Stomach (tissue), 4 donors: Measurements from ENCODE around the gene LRRC75B.
"Not testable (repeated sequence)": the region's sequence is repeated elsewhere in the genome, so short reads cannot be mapped to it uniquely, and the experiment has no call there.

ENCODE experiments used
- CTCF ChIP-seq, 7 experiments: fragments of 450-650 bp in 4 of 7; fragments of 200-600 bp in 3 of 7; sonication (generic) in 3 of 7; IDR thresholded peaks; one replicate each; pipeline ENCODE4 v1.5.1; 2016 to 2019; ENCODE audit warnings: antibody characterized with exemption in 7 of 7, control low read depth in 2 of 7, mild to moderate bottlenecking in 1 of 7
- EP300 ChIP-seq: sonication (generic); formaldehyde crosslinking; IDR thresholded peaks from one replicate; pipeline ENCODE4 v1.6.1; 2017; ENCODE audit warnings: antibody characterized with exemption
- POLR2A ChIP-seq, 4 donors: fragments of 450-650 bp; IDR thresholded peaks; one replicate each; pipeline ENCODE4 v1.6.1; 2016; ENCODE audit warnings: antibody characterized with exemption in 4 of 4, control low read depth in 2 of 4, mild to moderate bottlenecking in 1 of 4, moderate library complexity in 1 of 4
- POLR2AphosphoS5 ChIP-seq, 3 donors: sonication (generic); formaldehyde crosslinking; IDR thresholded peaks; one replicate each; pipeline ENCODE4 v1.6.1; 2016; ENCODE audit warnings: antibody characterized with exemption in 3 of 3

DNA sequence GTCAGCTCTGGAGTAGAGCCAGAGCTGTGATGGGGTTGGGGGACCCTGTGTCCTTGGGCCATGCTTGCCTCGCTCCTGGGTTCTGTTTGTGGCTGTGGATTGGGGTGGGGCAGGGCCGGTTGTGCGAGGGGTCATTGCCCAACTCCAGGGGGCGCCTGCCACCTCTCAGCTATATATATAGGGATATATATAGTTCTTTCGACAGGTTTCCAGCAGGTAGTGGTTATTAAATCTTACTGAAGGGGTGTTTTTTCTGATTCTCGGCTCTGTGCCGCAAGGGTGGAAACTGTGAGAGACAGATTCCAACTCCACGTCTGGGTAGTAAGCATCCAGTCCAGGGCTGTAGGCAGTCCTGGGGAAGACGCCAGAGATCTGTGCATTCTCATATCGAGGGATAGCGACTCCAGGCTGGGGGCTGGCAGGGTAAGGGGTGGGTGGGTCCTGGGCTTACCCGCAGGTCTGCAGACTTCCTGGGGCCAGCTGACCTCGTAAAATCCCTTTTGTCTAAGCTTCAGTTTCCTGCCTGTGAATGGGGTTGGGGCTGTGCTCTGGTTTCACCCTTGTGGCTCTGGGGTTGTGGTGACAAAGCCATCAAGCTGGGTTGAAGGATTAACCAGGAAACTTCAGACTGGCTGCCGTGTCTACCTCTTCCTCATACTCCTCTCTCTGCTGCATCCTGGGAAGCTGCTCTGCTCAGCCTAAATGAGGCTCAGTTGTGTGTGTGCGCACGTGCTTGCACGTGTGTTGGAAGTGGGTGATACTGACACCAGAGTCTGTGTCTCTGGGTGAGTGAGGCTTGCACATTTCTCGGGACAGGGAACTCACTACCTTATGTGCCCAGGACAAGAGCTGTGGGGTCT lies 11.1 kb upstream of the LRRC75B start:
- TF ChIP-seq CTCF (IDR thresholded peaks at IDR 0.05); POLR2A (IDR thresholded peaks at IDR 0.05); POLR2AphosphoS5 (IDR thresholded peaks at IDR 0.05); EP300: not testable (repeated sequence)
